ENCODE results near the gene KDM2A.

The KDM2A gene

DNA sequence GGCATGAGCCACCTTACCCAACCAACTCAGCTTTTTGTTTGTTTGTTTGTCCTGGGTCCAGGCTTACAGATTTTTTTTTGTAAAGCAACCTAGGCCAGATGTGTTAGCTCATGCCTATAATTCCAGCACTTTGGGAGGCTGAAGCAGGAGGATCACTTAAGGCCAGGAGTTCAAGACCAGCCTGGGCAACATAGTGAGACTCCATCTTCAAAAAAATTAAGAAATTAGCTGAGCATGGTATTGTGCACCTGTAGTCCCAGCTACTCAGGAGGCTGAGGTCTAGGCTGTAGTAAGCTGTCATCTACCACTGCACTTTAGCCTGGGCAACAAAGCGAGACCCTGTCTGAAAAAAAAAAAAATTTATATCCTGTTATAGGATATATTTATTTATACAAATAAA, 118.5 kb downstream of the KDM2A start:
- no peak for DNase-seq (ENCODE audit: low spot score)

DNA sequence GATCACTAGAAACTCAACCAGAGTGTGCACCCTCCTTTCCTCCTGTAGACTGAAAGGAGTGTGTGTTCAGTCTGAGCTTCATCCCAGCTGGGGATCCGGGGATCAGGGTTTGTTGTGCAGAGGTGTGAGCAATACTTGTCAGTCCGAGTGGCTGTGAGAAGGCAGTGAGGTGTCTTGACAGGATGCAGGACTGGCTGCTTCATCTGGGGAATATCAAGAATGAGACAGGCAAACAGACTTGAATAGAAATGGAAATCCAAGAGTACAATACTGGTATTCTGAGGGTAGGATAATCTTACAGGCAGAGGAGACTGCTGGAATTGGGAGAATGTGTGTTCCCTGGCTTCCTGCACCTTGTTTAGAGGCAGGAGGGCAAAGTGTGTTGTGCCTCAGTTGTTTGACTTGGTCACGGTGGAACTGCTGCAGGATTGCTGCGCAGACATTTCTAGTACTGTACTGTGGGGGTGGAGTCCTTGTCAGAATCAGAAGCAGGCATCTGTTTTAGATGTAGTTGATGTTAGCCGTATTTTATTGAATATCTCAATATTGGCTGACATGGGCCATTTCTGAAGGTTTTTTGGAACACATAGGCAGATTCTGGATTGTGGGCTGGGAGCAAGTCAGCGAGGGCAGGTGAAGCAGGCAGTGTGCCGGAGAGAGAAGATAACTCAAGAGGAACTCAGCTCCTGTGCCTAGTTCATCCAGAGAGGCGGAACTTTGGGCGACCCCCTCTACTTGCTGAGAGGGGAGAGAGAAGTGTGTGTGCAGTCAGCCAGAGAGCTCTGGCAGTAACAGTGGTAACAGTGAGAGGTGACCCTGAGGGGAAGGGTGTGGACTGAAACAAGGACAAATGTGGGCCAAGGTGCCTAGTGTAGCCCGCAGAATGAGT, 120.1 kb downstream of the KDM2A start:
- peak; percentile 41 for DNase-seq (ENCODE audit: low spot score)

DNA sequence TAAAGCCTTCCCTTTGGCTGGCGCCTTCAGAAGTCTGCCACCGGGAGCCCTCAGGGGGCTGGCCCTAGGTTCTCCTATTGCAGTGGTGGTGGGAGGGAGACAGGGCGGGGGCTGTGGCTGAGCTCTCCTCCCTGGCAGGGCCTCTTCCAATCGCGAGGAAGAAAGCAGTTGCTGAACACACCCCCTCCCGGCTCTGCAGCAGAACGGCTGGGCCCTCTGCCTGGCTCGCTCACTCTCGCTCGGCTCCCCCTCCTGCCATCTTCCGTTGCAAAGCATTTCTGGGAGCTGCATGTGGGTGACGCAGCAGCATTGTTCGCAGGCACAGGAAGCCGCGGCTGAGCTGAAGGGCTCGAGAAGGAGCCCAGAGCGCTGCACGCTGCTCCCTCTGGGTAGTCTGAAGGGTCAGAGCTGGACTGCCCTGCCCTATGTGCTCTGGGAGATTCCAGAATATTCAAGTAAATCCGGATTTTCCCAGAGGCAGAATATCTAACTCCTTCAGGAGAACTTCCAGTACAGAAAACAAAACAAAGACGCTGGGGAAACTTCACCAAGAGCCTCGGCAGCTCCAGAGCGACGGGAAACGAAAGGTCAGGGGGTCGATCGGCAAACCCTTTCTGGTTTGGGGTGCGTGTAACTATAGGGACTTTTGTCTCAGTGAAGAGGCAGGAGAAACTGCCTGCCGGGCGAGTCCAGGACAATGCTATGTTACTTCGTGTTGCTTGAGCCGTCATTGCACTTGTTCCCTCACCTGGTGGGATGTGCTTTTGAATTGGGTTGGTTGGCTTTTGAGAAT, 120.9 kb downstream of the KDM2A start:
- DNase-seq (ENCODE audit: low spot score): peak; percentile 99

DNA sequence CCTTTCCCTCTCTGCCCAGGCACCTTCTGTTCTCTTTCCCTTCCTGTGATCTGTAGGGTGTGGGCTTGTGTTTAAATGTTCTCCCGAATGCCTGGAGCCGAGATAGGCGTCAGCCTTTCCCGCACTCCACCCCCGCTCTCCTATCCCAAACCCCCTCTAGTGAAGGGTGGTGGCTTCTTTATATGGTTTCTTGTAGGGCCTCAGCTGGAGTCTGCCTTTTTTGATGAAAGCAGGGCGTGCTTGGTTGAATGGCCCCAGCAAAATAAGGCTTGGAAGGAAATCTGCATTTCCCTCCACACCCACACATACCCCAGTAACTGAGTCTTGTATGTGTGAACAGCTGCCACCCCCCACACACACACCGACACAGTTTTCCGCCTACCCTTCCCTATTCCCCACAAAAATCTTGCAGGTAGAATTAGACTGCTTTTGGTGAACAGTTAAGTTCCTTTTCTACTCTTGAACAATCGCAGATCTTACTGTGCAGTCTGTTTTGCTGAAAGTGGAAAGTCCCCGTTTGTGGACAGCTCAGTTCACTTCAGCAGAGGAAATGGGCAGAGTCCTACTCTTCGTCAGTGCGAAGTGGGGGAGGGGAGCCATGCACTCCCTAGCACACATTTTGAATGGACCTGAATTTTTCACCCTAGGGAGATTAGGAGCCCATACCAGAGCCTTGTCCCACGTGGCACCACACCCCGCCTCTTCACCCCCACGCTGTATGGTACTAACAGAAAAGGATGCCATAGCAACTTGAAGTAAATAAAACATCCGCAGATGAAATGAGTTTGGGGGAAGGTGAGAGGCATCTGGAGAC, 121.7 kb downstream of the KDM2A start:
- peak; percentile 47 for DNase-seq (ENCODE audit: low spot score)

DNA sequence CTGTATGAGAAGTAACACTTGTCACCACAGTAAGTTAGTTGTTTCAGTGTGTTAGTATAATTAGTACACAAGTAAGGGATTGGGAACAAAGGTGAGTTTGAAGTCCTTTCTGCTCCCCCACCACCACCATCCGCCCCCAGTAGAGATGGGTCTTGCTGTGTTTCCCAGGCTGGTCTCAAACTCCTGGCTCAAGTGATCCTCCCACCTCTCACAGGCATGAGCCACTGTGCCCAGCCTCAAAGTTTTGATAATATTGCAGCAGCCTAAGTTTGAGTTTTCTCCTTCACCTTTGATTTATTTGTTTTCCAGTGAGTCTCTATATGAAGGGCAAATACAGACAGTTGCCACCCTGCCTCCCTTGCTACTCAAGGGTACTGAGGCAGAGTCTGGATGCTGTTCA, 123.5 kb downstream of the KDM2A start:
- no peak for DNase-seq (ENCODE audit: low spot score)

DNA sequence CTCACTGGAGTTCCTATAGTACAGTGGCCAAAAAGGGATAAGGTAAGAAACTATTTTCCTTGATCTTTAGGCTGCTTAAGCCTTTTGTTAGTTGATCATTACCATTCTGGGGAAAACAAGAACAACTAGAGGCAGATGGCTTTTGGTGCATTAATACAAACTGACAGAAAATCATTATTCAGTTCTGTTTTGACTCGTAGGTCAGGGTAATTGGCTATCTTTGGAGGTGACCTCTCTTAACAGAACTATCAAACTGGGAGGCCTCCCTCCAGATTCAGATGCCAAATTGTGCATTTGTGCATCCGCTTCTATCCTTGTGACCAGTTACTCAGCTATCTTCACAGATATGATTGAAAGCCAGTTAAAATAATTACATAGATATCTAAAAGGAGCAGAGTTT, 124.0 kb downstream of the KDM2A start:
- DNase-seq (ENCODE audit: low spot score): no peak

DNA sequence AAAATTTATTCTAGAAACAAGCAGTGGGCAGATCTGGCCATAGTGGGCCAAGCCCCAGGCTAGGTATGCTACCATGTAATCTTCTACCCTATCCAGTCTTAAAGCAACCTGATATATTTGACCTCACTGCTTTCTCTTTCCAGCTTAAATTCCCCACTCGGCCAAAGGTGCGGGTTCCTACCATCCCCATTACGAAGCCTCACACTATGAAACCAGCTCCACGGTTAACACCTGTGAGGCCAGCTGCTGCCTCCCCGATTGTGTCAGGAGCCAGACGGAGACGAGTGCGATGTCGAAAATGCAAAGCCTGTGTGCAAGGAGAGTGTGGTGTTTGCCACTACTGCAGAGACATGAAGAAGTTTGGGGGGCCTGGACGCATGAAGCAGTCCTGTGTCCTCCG, 126.0 kb downstream of the KDM2A start:
- DNase-seq (ENCODE audit: low spot score): no peak

DNA sequence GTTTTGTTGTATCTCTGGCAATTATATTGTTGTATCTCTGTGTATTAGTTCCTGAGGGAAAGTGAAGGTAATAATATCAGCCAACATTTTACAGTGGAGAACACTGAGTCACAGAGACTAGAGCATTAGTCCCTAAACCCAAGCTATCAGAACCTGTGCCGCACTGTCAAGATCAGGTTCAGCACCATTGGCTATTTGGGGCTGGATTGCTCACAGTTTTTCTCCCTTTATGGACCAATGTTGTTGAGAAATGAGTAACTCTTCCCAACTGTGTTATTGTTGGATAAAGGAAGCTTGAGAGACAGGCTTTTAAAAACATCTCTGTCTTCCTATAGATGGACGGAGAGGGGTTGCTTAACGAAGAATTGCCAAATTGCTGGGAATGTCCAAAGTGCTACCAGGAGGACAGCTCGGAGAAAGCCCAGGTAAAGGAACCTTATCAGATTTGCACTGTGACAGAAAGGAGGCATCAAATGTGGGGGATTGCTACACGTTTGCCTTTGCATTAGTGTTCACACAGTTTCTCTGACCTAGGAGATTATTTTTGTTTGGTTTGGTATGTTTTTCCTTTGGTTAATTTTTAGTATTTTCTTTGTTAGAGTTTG, 129.0 kb downstream of the KDM2A start:
- no peak for DNase-seq (ENCODE audit: low spot score)

DNA sequence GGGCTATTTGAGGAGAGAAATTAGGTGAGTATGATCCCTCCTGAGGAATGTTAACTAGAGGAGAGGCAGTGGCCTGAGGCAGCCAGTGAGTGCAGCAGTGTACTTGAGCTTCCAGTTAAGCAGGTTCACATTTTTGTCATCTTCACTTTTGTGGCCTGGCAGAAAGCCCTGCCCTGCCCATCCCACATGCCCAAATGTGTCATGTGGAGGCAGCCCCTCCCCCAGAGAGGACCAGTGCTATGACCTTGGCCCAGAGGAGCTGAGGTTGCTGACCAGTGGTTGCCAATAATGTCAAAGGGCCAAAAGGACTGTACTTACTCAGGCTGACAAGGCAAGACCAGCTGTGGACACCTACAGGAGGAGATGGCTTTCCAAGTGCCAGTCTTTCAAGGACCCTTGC, 129.6 kb downstream of the KDM2A start:
- no peak for DNase-seq (ENCODE audit: low spot score)

DNA sequence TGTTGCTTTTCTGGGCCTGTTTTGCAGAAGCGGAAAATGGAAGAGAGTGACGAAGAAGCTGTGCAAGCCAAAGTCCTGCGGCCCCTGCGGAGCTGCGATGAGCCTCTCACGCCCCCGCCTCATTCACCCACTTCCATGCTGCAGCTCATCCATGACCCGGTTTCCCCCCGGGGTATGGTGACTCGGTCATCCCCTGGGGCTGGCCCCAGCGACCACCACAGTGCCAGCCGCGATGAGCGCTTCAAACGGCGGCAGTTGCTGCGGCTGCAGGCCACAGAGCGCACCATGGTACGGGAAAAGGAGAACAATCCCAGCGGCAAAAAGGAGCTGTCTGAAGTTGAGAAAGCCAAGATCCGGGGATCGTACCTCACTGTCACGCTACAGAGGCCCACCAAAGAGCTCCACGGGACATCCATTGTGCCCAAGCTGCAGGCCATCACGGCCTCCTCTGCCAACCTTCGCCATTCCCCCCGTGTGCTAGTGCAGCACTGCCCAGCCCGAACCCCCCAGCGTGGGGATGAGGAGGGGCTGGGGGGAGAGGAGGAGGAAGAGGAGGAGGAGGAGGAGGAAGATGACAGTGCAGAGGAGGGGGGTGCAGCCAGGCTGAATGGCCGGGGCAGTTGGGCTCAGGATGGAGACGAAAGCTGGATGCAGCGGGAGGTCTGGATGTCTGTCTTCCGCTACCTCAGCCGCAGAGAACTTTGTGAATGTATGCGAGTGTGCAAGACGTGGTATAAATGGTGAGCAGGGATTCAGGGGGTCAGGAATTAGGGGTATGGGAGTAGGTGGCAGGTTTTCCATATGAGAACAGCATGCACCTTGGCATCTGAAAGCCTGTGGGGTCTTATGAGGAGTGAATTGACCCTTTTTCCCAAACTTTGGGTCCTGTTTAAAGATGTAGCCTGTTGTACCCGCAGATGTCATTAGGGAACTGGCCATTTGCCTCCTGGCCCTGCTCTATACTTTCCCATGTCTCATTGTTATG, 131.3 kb downstream of the KDM2A start:
- no peak for DNase-seq (ENCODE audit: low spot score)

DNA sequence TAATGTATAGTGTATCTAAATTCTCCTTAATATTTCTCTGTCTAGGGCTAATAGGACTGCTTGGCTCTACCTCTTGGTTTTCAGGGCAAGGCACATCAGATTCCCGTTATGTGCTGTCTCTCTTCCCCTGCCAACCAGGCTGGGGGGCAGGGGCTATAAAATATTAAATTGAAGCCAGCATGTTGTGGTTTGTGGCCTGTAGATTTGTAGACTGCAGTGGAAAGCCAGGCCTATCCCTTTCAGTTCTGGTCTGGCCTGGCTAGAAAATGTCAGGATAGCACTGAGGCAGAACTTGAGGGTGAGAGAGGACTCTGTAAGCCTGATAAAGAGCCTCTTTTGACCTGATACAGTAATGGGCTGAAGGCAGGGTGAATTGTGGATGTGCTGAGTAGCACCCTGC, 132.8 kb downstream of the KDM2A start:
- DNase-seq (ENCODE audit: low spot score): no peak

DNA sequence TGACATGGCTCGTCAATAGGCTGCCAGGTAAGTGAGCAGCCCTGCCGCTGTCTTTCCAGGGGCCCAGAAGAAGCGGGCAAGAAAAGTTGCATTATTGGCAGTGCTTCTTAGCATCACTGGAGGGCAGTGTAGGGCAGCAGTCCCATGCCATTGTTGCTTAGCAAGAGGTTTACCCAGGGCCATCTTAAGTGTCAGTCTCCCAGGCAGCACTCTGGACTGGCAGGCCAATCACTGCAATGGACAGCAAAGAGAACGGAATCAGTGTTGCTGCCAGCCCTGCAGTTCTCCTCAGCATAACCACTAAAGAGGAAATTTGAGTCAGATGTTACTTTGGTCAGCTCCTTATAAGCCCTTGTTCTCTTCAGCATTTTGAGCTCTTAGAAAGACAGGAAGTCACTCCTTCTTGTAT, 133.8 kb downstream of the KDM2A start:
- no peak for DNase-seq (ENCODE audit: low spot score)

DNA sequence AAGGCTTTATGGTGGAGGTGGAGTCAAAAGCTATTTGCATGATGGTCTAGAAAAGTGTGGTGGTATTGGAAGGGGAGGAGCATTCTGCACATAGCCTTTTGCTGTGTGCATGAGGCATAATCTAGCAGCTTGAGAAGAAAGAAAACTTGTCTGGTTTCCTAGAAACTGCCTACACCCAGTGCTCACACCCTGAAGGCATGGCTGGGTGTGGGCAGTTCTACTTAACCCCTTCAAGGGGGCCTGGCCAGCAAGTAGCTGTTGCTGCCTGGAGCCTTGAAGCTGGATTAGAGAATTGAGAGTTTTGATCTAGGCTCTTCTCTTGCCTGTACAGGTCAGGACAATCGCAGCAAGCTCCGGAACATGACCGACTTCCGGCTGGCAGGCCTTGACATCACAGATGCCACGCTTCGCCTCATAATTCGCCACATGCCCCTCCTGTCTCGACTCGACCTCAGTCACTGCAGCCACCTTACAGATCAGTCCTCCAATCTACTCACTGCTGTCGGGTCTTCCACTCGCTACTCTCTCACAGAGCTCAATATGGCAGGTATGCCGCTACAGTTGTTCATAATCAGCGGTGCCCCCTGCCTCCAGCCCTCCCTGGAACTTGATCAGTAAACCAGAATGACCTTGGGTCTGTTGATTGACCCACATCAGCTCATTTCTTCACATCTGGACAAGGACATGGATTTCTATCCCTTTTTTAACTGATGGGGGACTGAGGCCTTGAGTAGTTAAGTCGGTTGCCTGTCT, 135.0 kb downstream of the KDM2A start:
- DNase-seq (ENCODE audit: low spot score): no peak

DNA sequence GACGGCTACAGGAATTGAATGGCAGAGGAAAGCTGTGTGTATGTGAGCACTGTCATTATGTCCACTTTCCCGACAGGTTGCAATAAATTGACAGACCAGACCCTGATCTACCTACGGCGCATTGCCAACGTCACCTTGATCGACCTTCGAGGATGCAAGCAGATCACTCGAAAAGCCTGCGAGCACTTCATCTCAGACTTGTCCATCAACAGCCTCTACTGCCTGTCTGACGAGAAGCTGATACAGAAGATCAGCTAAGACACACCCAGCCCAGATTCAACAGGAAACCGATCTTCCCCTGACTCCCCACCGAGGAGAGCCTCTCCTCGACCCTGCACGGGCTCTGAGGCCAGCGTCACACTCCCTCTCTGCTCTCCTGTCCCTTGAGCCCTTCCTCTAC, 135.7 kb downstream of the KDM2A start:
- no peak for DNase-seq (ENCODE audit: low spot score)

DNA sequence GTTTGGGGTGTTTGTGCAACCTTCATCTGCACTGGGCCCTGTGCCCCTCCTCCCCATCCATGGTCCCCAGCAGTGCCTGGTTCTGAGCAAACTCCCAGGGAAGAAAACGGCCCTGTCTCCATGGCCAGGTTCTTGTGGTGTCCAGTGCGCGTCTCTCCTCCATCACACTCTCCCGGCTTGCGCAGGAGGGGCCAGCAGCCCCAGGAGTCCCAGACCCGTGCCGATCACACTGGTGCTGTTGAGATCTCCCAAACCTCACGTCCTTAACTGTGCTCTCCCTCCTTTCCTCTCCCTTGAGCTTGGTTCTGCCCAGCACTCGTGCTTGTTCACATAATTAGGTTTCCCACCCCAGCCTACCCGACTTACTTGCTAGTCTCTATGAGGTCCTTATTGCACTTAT, 136.3 kb downstream of the KDM2A start:
- DNase-seq (ENCODE audit: low spot score): no peak

DNA sequence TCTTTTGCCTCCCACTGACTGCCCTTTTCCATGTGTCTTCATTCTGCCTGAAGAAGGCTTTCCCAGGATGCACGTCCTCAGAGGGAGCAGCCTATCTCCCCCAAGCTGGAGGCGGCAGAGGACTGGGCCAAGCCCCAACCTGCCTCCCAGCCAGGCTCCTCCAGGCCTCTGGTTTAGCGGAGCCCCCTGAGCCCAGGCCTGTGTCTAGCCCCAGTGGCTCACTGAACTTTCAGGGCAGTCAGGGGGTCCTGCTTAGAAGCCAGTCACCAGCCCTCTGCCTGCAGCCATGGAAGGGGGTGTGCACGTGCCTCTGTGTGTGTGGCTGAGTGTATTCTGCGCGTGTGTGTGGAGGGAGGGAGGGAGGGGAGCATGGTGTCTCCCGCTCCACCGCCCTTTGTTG, 136.8 kb downstream of the KDM2A start:
- DNase-seq (ENCODE audit: low spot score): no peak

DNA sequence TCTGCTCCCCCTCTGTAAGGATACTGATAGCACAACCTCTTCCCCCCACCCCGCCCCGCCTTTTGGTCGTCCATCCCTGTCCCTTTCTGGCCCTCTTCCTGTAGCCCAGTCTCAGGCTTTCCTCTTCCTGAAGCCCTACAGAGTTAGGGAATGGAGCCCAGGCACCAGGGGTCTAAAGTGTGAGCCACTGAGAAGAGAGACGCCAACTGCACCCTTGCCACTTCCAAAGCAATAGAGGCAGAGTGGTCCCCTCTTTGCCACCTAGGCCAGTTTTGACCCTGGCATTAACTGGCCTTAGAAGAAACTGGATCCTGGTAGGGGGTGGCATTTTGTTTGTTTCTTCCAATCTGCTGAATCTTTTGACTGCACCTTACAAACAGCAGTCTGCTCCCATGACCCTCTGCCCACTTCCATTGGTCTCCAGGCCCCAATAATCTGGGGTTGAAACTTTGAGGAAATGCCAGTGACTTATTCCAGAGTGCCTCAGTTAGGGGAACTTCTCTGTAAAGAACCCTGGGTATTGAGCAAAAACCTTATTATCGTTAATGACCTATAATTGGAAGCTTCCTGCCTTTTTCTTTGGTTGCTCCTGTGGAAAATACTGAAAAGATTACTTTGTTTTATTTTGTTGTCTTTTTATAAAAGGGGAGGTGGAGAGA, 137.5 kb downstream of the KDM2A start:
- no peak for DNase-seq (ENCODE audit: low spot score)

DNA sequence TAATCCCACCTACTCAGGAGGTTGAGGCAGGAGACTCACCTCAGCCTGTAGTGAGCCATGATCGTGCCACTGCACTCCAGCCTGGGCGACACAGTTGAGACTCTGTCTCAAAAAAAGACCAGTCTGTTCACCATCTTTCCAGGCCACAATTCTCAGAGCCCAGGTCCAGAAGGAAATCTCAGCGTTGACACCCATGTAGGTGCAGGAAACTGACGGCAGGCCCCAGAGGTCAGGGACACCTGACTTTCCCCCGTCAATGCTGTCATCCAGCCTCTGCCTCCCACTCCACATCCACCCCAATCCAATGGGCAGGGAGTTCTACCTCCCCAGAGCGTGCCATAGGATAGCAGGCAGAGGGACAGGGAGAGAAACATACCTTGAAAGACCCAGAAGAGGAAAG, 141.3 kb downstream of the KDM2A start:
- no peak for DNase-seq (ENCODE audit: low spot score)

DNA sequence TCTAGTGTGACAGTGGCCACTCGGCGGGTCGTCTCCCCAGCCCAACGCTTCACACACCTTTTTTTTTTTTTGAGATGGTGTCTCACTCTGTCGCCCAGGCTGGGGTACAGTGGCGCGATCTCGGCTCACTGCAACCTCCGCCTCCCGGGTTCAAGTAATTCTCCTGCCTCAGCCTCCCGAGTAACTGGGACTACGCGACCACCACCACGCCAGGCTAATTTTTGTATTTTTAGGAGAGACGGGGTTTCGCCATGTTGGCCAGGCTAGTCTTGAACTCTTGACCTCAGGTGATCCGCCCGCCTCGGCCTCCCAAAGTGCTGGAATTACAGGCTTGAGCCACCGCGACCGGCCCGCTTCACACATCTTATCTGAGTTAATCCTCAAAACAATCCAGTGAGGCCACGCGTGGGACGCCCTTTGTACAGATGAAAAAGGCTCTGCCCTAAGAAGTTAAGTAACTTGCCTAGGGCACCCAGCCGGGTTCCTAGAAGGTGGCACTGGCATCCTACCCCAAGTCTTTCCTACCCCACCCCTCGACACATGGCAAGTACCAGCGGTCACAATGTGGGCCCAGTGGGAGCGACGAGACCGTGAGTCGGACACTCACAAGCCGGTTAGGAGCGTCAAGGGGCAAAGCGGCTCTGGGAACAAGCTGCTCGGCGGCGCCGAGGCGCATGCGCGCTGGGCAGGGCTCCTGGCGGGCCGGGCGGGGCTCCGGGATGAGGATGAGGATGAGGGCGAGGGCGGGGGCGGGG, 142.0 kb downstream of the KDM2A start:
- DNase-seq (ENCODE audit: low spot score): peak; percentile 66

Data from cerebellar cortex (tissue), 1 donor.